Suprapubic skin (tissue), 4 donors: ENCODE results near the gene ZSCAN10. TPM values are rescaled to one million over a fixed set of nuclear protein-coding genes. Genes with fewer than 3 reads are reported as not detected.
"Not testable (repeated sequence)": the region's sequence is repeated elsewhere in the genome, so short reads cannot be mapped to it uniquely, and the experiment has no call there.

Source experiments
- DNase-seq, 2 donors: peaks; one replicate each; pipeline ENCODE4 v3.0.0-alpha.2; 2019; ENCODE audit warnings: low spot score in 2 of 2
- H3K27ac ChIP-seq: fragments of 200-600 bp; sonication (generic); one replicate; pipeline ENCODE4 v1.5.1; 2019
- H3K27me3 ChIP-seq: fragments of 200-600 bp; sonication (generic); one replicate; pipeline ENCODE4 v1.5.1; 2019
- H3K36me3 ChIP-seq: fragments of 200-600 bp; sonication (generic); one replicate; pipeline ENCODE4 v1.5.1; 2019
- H3K4me1 ChIP-seq: fragments of 200-600 bp; sonication (generic); one replicate; pipeline ENCODE4 v1.5.1; 2019
- H3K4me3 ChIP-seq: fragments of 200-600 bp; sonication (generic); one replicate; pipeline ENCODE4 v1.5.1; 2019; ENCODE audit warnings: mild to moderate bottlenecking
- H3K9me3 ChIP-seq: fragments of 200-600 bp; sonication (generic); one replicate; pipeline ENCODE4 v1.5.1; 2019
- CTCF ChIP-seq, 2 donors: fragments of 200-600 bp in 1 of 2; fragments of 450-650 bp in 1 of 2; sonication (generic) in 1 of 2; IDR thresholded peaks; one replicate each; pipeline ENCODE4 v1.5.1; 2016 to 2019; ENCODE audit warnings: antibody characterized with exemption in 2 of 2, mild to moderate bottlenecking in 1 of 2, moderate library complexity in 1 of 2
- EP300 ChIP-seq: sonication (generic); formaldehyde crosslinking; IDR thresholded peaks from one replicate; pipeline ENCODE4 v1.6.1; 2017; ENCODE audit warnings: antibody characterized with exemption
- POLR2A ChIP-seq, 2 donors: fragments of 450-650 bp; IDR thresholded peaks; one replicate each; pipeline ENCODE4 v1.6.1; 2017; ENCODE audit warnings: antibody characterized with exemption in 2 of 2, mild to moderate bottlenecking in 2 of 2, moderate library complexity in 2 of 2
- POLR2AphosphoS5 ChIP-seq, 3 donors: sonication (generic); formaldehyde crosslinking; IDR thresholded peaks; one replicate each; pipeline ENCODE4 v1.6.1; 2017; ENCODE audit warnings: antibody characterized with exemption in 3 of 3
- WGBS: methylation state at CpG from one replicate; pipeline ENCODE4 v1.1.5; 2018; 5-methylcytosine and 5-hydroxymethylcytosine counted together
- total RNA-seq, 4 donors: library from RNA; depleted of rRNA; stranded (reverse); fragments of >200 nt; gene quantifications; one replicate each; pipeline ENCODE4 v1.1.0, GENCODE V29; 2016

Gene ZSCAN10
- total RNA-seq, 4 donors from 2014 or later, result not detected

DNA sequence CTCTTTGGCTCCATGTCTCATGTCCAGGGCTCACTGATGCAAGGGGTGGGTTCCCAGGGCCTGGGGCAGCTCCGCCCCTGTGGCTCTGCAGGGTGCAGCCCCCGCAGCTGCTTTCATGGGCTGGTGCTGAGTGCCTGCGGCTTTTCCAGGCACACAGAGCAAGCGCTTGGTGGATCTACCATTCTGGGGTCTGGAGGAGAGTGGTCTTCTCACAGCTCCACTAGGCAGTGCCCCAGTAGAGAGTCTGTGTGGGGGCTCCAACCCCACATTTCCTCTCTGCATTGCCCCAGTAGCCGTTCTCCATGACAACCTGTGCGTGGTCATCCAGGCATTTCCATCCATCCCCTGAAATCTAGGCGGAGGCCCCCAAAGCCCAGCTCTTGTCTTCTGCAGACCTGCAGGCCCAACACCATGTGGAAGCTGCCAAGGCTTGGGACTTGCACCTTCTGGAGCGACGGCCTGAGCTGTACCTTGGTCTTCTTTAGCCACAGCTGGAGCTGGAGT lies 28.4 kb downstream of the ZSCAN10 start:
- no peak for TF ChIP-seq EP300
- no peak for TF ChIP-seq POLR2AphosphoS5 (IDR thresholded peaks at IDR 0.05)
- TF ChIP-seq POLR2A (IDR thresholded peaks at IDR 0.05), result no peak
- TF ChIP-seq CTCF (IDR thresholded peaks at IDR 0.05), result no peak
- Histone ChIP-seq H3K27me3 (no peaks in the 10 kb centered on the region), H3K4me1 (peaks cover 24% of the 10 kb centered on the region), H3K9me3 (no peaks in the 10 kb centered on the region), H3K27ac (no peak overlapping the region), H3K4me3 (no peak overlapping the region), H3K36me3 (no peaks in the 10 kb centered on the region)
- 96% methylated on average over 8 of the region's 9 CpGs for WGBS
- no peak for DNase-seq

DNA sequence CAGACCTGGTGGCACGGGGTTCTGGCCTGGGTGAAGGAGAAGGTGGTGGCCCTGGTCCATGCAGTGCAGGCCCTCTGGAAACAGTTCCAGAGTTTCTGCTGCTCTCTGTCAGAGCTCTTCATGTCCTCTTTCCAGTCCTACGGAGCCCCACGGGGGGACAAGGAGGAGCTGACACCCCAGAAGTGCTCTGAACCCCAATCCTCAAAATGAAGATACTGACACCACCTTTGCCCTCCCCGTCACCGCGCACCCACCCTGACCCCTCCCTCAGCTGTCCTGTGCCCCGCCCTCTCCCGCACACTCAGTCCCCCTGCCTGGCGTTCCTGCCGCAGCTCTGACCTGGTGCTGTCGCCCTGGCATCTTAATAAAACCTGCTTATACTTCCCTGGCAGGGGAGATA lies 29.9 kb downstream of the ZSCAN10 start:
- not testable (repeated sequence) for H3K4me3 ChIP-seq, H3K27ac ChIP-seq, H3K9me3 ChIP-seq, H3K27me3 ChIP-seq, DNase-seq, H3K36me3 ChIP-seq
- H3K4me1 ChIP-seq, result peaks cover 35% of the 10 kb centered on the region
- 85% methylated on average over 10 of the region's 11 CpGs for WGBS

GRCh38 chr16:3068487-3068886 lies 30.6 kb downstream of the ZSCAN10 start:
- Histone ChIP-seq H3K4me1 (peaks cover 35% of the 10 kb centered on the region), H3K4me3 (no peak overlapping the region), H3K27ac (no peak overlapping the region), H3K9me3 (no peaks in the 10 kb centered on the region), H3K27me3 (no peaks in the 10 kb centered on the region), H3K36me3 (no peaks in the 10 kb centered on the region)
- DNase-seq, result no peak
- 42% methylated on average over 3 of the region's 4 CpGs for WGBS
- TF ChIP-seq CTCF (IDR thresholded peaks at IDR 0.05) (no peak), POLR2A (IDR thresholded peaks at IDR 0.05) (no peak), EP300 (no peak), POLR2AphosphoS5 (IDR thresholded peaks at IDR 0.05) (no peak)

DNA sequence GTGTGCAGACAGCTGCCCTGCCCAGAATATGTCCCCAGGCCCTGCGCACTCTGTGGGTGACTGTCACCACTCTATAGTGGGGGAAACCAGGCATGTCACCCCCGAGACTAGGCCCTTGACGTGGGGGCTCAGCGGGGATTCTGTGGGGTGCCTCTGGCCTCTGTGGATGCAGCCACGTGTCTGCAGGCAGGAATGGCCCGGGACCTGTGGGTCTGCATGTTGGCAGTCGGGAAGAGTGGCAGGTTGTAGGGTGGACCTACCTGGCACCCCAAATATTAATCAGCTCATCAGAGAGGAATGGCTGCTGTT lies 32.7 kb downstream of the ZSCAN10 start:
- Histone ChIP-seq H3K4me1 (peaks cover 35% of the 10 kb centered on the region), H3K27ac (no peak overlapping the region), H3K4me3 (peak overlapping the region; percentile 40)

GRCh38 chr16:3065742-3066439 lies 33.2 kb downstream of the ZSCAN10 start:
- WGBS, result 53% methylated on average over 15 of the region's 26 CpGs
- TF ChIP-seq POLR2AphosphoS5 (IDR thresholded peaks at IDR 0.05) (no peak), EP300 (no peak), POLR2A (IDR thresholded peaks at IDR 0.05) (no peak), CTCF (IDR thresholded peaks at IDR 0.05) (no peak)
- Histone ChIP-seq H3K4me1 (peaks cover 35% of the 10 kb centered on the region), H3K36me3 (no peaks in the 10 kb centered on the region), H3K9me3 (no peaks in the 10 kb centered on the region), H3K27ac (peak overlapping the region; percentile 41), H3K27me3 (no peaks in the 10 kb centered on the region), H3K4me3 (peak overlapping the region; percentile 40)
- DNase-seq, result no peak

More for the DNA sequence above, 32.7 kb downstream of the ZSCAN10 start:
- DNase-seq, result no peak
- H3K27me3 ChIP-seq, result no peaks in the 10 kb centered on the region
- TF ChIP-seq CTCF (IDR thresholded peaks at IDR 0.05) (no peak), POLR2A (IDR thresholded peaks at IDR 0.05) (no peak), POLR2AphosphoS5 (IDR thresholded peaks at IDR 0.05) (no peak), EP300 (no peak)
- H3K9me3 ChIP-seq, result no peaks in the 10 kb centered on the region
- WGBS, result 90% methylated on average over 7 of the region's 7 CpGs
- H3K36me3 ChIP-seq, result no peaks in the 10 kb centered on the region
